Bronchial epithelial cell (primary cell): Measurements from ENCODE around the gene SYNGR4. TPM values are rescaled to one million over a fixed set of nuclear protein-coding genes. Genes with fewer than 3 reads are reported as not detected.

Source experiments
- DNase-seq: peaks from one replicate; pipeline ENCODE4 v3.0.0-alpha.2; 2010; ENCODE audit warnings: low read depth
- FAIRE-seq: peaks from 2 replicates; lab custom pipeline; 2011; peaks lifted over from hg19 to GRCh38; lab: Jason Lieb, UNC
- H3K27me3 ChIP-seq: 2 replicates; pipeline ENCODE4 v1.5.1; 2011; ENCODE audit warnings: low read length; ENCODE audit not compliant: control insufficient read depth, insufficient read depth
- H3K36me3 ChIP-seq: 2 replicates; pipeline ENCODE4 v1.5.1; 2011; ENCODE audit warnings: low read length; ENCODE audit not compliant: control insufficient read depth, insufficient read depth
- H3K4me3 ChIP-seq: 2 replicates; pipeline ENCODE4 v1.5.1; 2011; ENCODE audit warnings: mild to moderate bottlenecking, low read depth, low read length, control low read depth
- CTCF ChIP-seq: IDR thresholded peaks from 2 replicates; pipeline ENCODE4 v1.5.1; 2011; ENCODE audit warnings: mild to moderate bottlenecking, moderate library complexity, low read length, control low read depth, inconsistent platforms; ENCODE audit not compliant: insufficient read depth, severe bottlenecking
- total RNA-seq: library from RNA; depleted of rRNA; stranded (reverse); fragments of >200 nt; gene quantifications from 2 replicates; pipeline ENCODE4 v1.2.1, GENCODE V29; 2014

The SYNGR4 gene
- total RNA-seq, 1 donor from 2014 or later = not detected

DNA sequence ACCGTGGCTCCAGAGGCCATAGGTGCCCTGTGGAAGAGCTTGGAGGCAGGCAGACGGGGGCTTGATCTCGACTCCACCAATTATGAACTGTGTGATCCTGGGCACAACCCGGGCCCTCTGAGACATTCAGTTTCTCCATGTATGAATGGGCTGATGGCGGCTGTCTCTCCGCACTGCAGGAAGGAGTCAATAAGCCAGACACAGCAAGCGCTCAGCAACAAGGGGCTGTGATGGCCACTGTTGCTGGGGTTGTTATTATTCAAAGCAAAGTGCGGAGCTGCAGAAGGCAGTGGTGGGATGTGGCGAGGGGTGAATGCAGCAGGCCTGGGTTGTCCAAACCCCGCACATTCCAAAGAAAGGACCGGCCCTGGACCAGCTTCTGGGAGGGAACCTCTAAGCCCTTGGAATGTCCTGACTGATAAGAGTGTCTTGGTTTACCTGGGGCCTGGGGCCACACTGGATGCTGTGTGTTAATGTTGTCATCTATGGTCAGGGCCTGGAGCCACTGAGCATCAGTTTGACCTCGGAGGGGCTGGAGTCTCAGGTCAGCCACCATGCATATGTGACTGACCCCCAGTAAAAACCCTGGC, 8.7 kb upstream of the SYNGR4 start:
- no peaks in the 10 kb centered on the region for H3K27me3 ChIP-seq
- H3K36me3 ChIP-seq = no peaks in the 10 kb centered on the region
- no peak for TF ChIP-seq CTCF
- H3K4me3 ChIP-seq = no peak overlapping the region
- FAIRE-seq = no peak
- no peak for DNase-seq

- no peaks in the 10 kb centered on the region for H3K36me3 ChIP-seq
- H3K27me3 ChIP-seq = no peaks in the 10 kb centered on the region
- TF ChIP-seq CTCF = no peak
- DNase-seq (no peak), FAIRE-seq (no peak)
- H3K4me3 ChIP-seq = no peak overlapping the region
These were observed 5.0 kb upstream of the SYNGR4 start for GRCh38 chr19:48359123-48359522.

DNA sequence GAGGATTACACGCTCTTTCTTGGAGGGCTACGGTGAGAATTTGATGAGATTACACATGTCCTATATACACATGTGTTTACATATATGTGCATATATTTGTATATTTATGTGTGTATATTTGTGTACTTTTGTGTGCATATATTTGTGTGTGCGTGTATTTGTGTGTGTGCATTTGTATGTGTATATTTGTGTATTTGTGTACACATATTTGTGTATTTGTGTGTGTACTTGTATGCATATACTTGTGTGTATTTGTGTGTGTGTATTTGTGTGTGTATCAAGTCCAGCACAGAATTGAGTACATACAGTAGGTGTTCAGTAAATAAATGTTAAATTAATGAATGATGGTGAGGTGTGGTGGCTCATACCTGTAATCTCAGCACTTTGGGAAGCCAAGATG, 2.3 kb upstream of the SYNGR4 start:
- no peak for DNase-seq
- FAIRE-seq = no peak
- H3K27me3 ChIP-seq = no peaks in the 10 kb centered on the region
- TF ChIP-seq CTCF = no peak
- H3K36me3 ChIP-seq = no peaks in the 10 kb centered on the region
- no peak overlapping the region for H3K4me3 ChIP-seq

GRCh38 chr19:48362716-48363499, 1.3 kb upstream of the SYNGR4 start:
- Histone ChIP-seq H3K4me3 (peak overlapping the region; percentile 51), H3K36me3 (no peaks in the 10 kb centered on the region), H3K27me3 (no peaks in the 10 kb centered on the region)
- FAIRE-seq (peak; percentile 40), DNase-seq (peak; percentile 90)
- TF ChIP-seq CTCF = no peak

DNA sequence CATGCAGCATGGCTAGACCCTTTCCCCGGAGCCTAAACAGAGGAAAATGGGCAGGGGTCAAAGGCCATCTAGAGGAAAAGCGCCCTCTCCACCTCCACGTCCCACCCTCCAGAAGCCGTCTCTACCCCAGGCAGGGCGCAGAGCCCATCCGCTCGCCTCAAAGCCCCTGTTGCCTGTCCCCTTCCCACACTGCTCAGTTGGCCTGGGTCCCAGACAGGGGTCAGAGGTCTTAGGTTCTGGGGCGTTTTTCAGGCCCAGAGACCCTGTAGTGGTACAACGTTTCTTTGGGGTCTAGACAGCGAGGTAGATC, 712 bp upstream of the SYNGR4 start:
- TF ChIP-seq CTCF = no peak
- H3K4me3 ChIP-seq = peak overlapping the region; percentile 51
- FAIRE-seq (no peak), DNase-seq (no peak)
- H3K27me3 ChIP-seq = no peaks in the 10 kb centered on the region
- H3K36me3 ChIP-seq = no peaks in the 10 kb centered on the region
